Measurements from ENCODE around the gene BCORL1.
A peak's percentile ranks its signal among the peaks of the same experiment; 100 is the strongest.

BCORL1 gene

DNA sequence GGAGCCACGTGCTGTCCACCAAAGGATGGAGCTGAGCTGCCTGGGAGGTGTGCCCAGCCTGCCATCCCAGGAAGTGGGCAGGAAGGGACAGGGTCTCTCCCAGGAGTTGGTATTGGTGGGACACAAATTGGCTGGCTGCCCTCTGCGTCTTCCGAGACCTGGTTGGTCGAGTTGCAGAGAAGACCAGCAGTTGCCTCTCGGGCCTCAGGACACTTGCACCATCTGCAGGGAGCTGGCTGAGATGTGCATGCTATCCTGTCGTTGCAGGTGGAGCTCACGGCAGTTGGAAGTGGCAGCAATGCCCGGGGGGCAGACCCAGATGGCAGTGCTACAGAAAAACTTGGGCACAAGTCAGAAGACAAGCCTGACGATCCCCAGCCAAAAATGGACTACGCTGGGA is 30.2 kb downstream of the BCORL1 start:
- no peak for DNase-seq

DNA sequence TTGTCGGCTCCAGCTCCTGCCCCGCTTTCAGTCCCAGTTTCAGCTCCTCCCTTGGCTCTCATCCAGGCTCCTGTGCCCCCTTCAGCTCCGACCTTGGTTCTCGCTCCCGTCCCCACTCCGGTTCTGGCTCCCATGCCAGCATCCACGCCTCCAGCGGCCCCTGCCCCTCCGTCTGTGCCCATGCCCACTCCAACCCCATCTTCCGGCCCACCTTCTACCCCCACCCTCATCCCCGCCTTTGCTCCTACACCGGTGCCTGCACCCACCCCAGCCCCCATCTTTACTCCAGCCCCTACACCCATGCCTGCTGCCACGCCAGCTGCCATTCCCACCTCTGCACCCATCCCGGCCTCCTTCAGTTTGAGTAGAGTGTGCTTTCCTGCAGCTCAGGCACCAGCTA is 31.2 kb downstream of the BCORL1 start:
- DNase-seq, result no peak

DNA sequence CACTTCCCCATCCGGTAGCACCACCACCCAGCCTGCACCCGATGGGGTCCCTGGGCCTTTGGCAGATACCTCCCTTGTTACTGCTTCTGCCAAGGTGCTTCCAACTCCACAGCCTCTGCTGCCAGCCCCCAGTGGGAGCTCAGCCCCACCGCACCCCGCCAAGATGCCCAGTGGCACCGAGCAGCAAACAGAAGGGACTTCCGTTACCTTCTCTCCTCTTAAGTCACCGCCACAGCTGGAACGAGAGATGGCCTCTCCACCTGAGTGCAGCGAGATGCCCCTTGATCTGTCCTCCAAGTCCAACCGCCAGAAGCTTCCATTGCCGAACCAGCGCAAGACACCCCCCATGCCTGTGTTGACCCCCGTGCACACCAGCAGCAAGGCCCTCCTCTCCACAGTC is 31.9 kb downstream of the BCORL1 start:
- DNase-seq, result no peak

- no peak for DNase-seq
Observed at GRCh38 chrX:130014770-130015169, 32.3 kb downstream of the BCORL1 start.

DNA sequence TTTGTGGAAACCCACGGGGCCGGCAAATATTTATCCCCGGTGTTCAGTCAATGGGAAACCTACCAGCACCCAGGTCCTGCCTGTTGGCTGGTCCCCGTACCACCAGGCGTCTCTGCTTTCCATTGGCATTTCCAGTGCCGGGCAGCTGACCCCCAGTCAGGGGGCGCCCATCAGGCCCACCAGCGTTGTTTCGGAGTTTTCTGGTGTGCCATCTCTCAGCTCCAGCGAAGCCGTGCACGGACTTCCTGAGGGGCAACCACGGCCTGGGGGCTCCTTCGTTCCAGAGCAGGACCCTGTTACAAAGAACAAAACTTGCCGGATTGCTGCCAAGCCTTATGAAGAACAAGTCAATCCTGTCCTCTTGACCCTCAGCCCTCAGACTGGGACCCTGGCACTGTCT is 32.7 kb downstream of the BCORL1 start:
- DNase-seq, result no peak

- no peak for DNase-seq
Observed at GRCh38 chrX:130018143-130018542, 35.7 kb downstream of the BCORL1 start.

DNA sequence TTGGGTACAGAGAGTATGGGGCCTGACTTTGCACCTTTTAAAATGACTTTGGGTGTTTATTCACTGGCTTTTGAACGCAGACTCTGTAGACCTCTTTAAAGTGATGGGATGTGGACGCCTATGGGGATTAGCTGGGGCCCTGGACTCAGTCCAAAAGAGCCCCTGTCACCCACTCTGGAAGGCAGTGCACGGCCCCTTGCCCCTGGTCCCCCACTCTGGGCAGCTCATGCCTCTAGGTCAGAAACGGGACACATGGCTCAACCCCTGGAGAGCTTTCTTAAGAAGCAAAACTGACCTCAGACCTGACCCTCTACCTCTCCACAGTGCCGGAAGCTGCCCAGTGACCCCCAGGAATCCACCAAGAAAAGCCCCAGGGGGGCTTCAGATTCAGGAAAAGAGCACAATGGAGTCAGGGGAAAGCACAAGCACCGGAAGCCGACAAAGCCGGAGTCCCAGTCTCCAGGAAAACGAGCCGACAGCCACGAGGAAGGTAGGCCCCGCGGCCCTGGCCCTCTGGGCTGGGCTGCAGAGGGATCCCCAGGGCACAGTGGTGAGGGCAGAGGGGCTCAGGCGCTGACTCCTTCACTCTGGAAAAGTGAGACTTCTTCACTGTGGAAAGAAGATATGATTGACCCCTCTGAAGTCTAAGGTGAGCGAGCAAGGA is 38.4 kb downstream of the BCORL1 start:
- DNase-seq, result no peak

DNA sequence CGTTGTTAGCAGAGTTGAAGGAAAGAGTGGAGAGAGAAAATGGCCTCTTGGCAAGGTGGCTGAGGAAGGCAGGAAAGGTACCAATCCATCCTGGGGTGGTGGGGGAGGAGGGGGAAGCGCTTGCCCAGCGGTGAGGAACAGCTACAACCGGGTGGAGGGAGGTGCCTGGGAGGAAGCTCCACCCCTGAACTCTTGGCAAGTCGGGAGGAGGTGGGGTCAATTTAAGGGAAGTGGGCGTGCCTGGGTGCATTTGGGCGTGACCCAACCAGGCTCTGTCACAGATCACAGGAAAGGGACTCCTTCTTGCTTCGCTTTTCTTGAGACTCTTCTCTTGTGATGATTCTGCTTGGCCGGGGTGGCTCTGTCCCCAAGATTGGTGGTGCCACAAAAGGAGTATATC is 41.7 kb downstream of the BCORL1 start:
- DNase-seq, result peak; percentile 61

DNA sequence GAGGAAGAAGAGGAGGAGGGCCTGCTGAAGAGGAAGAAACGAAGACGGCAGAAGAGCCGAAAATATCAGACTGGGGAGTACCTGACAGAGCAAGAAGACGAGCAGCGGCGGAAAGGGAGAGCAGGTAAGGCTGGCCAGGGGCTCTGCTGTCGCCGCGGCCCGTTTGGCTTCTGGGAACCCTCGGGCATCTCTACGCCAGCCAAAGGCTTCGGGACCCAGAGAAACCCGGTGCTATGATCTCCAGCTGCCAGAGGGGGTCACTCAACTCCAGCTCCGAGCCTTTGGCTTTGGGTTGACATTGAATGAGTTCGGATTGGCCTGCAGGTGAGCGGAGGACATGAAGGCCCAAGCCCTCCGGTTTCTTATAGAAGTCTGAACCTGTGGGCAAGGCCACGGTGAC is 42.8 kb downstream of the BCORL1 start:
- DNase-seq, result no peak

GRCh38 chrX:130027569-130027968 is 45.1 kb downstream of the BCORL1 start:
- DNase-seq, result no peak

- DNase-seq, result peak; percentile 52
Observed at GRCh38 chrX:130028196-130028595, 45.8 kb downstream of the BCORL1 start.

DNA sequence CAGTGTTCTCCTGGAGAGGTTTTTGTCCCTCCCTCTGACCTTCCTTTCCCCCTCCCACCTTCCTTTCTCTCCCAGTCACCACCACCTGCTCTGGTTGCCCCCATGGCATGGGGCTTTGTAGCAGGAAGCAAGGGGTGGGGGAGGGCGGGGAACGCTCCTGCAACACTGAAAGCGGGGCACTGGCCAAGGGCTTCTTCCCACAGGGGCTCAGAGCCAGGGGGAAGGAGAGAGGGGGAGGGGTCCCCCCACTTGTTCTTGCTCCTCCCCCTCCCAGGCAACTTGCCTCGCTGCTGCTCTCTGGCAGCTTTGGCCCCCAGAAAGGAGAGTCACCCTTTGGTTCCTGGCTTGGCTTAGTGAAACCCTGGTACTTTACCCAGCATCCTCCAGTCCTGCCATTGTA is 48.4 kb downstream of the BCORL1 start:
- DNase-seq, result no peak

DNA sequence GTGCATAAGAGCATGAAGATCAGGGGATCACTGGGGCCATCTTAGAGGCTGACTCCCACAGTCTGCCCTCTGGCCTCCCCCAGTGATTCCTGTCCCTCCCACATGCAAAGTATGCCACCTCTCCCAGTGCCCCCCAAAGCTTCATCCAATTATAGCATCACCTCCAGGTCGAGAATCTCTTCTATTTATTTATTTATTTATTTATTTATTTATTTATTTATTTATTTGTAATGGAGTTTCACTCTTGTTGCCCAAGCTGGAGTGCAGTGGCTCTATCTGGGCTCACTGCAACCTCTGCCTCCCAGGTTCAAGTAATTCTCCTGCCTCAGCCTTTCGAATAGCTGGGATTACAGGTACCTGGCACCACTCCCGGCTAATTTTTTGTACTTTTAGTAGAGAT is 50.1 kb downstream of the BCORL1 start:
- DNase-seq, result no peak

GRCh38 chrX:130034178-130034577 is 51.7 kb downstream of the BCORL1 start:
- no peak for DNase-seq

DNA sequence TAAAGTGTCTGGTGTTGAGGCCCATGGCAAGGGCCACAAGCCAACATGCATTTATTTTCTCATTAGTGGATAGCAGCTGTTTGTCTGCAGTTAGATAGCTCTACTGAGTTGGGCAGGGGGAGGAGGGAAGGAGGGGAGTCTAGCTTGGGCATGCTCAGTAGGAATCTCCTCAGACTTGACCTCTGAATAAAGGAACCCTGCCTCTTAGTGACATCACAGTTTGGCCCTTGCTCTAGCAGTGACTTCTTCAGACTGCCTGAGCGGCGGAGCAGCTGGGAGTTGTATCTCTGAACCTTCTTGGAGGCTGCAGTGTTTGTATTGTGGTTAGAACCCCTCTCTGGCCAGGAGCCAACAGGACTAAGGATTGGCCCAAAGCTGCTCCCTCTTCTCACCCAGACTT is 57.4 kb downstream of the BCORL1 start:
- DNase-seq, result no peak

DNA sequence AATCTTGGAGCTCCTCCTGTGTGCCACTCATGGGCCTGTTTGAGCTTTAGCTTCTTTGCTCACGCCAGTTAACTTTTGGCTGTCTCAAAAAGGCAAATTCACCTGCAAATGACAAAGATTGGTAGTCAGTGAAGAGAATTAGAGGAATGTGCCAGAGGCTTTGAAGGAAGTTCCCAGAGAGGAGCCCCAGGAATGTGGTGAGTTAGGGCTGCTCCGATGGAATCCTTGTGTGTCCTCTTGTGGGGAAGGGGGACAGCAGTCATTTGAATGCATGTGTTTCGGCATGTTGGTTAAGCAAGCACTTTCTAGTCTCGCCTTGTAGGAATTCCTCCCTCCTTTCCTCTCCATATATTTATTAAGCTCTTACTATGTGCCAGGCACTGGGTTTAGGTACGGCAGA is 65.0 kb downstream of the BCORL1 start:
- no peak for DNase-seq

DNA sequence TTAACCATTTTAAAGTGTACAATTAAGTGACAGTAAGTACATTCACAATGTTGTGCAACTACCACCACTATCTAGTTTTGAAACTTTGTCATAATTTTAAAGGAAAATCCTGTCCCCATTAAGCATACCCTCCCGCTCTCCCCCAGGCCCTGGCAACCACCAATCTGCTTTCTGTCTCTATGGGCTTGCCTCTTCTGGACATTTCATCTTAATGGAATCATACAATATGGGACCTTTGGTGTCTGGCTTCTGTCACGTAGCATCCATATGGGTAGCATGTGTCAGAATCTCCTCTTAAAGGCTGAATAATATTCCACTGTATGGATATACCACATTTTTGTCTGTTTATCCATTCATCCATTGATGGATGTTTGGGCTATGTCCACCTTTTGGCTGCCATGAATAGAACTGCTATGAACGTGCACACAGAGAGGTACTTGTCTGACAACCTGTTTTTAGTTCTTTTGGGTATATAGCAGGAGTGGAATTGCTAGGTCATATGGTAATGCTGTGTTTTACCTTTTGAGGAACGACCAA is 66.3 kb downstream of the BCORL1 start:
- no peak for DNase-seq

GRCh38 chrX:130049821-130050220 is 67.4 kb downstream of the BCORL1 start:
- DNase-seq, result no peak

GRCh38 chrX:130051176-130051845 is 68.9 kb downstream of the BCORL1 start:
- DNase-seq, result no peak

GRCh38 chrX:130053236-130053635 is 70.8 kb downstream of the BCORL1 start:
- DNase-seq, result no peak

- no peak for DNase-seq
Observed at GRCh38 chrX:130055103-130055502, 72.7 kb downstream of the BCORL1 start.

- no peak for DNase-seq
Observed at GRCh38 chrX:130055899-130056298, 73.5 kb downstream of the BCORL1 start.

- DNase-seq, result no peak
Observed at GRCh38 chrX:130057209-130057608, 74.8 kb downstream of the BCORL1 start.

DNA sequence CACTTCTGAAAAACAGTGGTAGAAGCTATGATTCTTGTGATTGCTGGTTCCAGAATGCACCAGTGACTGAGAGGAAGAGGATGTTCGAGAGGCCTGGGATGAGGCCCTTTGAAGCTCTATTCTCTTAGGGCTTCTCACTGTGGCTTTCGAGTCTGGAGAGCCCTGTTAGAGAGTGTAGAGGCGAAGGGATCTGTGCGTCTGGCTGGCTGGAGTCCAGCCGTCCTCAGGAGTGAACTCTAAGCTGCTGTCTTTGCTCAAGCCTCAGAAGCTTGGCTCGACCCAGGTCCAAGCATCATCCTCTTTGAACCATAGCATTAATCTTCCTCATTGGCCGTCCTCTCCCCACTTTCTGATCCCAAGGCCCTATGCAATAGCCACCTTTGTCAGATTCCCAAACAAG is 76.2 kb downstream of the BCORL1 start:
- no peak for DNase-seq

All from stimulated activated CD4-positive, alpha-beta T cell treated with anti-CD3 and anti-CD28 coated beads, Interleukin-12 subunit alpha, Interleukin-12 subunit beta, amount 100 ng/mL, for 4 hours (primary cell).